HG03354 (cell line): ENCODE data around the gene GPANK1.

Source experiments
- ATAC-seq: cut with Tn5 transposase; IDR thresholded peaks from one replicate; pipeline ENCODE4 v1.9.1; 2021; ENCODE audit warnings: mild to moderate bottlenecking; ENCODE audit not compliant: unreplicated experiment, poor library complexity, severe bottlenecking

The GPANK1 gene

GRCh38 chr6:31643818-31644454 lies 20.9 kb downstream of the GPANK1 start:
- no peak for ATAC-seq

DNA sequence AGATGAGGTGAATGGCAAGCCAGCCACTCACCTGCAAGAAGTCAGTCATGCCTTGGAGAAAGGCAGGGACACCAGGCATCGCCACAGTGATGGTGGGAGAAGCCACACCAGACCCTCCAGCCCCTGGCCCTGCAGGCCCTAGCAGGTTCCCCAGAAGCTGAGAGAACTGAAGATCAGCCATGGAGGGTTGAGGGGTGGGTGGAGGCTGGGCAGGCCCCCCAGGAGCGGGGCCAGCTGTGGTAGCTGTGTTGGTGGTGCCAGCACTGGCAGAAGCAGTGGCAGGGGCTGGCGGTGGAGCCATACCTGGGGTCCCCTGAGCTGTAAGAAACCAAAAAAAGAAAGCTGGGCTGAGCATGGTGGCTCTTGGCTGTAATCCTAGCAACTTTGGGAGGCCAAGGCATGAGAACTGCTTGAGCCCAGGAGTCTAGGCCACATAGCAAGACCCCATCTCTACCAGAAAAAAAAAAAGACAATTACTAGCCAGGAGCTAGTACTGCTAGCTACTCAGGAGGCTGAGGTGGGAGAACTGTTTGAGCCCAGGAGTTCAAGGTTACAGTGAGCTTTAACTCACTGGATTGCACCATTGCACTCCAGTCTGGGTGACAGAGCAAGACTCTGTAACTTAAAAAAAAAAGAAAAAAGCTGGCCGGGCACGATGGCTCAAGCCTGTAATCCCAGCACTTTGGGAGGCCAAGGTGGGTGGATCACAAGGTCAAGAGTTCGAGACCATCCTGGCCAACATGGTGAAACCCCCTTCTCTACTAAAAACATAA lies 21.8 kb downstream of the GPANK1 start:
- ATAC-seq, result no peak

GRCh38 chr6:31641370-31641769 lies 23.4 kb downstream of the GPANK1 start:
- no peak for ATAC-seq

DNA sequence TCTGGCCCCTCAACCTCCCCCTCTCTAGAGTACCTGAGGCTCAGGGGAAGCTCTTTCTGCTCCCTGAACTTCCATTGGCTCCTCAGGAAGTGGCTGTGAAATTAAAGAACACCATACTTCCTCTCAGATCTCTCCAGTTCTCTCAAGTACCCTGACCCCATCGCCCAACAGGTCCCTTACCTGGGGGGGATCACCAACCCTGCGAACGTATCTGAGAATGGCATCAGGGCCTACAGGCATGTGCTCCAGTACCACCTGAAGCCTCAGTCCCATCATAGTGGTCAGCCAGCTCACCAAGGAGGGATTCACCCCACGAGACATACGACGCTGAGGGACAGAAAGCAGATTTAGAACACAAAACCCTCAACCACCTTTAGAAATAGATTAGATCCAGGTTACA lies 24.2 kb downstream of the GPANK1 start:
- no peak for ATAC-seq

GRCh38 chr6:31639449-31639861 lies 25.3 kb downstream of the GPANK1 start:
- no peak for ATAC-seq

DNA sequence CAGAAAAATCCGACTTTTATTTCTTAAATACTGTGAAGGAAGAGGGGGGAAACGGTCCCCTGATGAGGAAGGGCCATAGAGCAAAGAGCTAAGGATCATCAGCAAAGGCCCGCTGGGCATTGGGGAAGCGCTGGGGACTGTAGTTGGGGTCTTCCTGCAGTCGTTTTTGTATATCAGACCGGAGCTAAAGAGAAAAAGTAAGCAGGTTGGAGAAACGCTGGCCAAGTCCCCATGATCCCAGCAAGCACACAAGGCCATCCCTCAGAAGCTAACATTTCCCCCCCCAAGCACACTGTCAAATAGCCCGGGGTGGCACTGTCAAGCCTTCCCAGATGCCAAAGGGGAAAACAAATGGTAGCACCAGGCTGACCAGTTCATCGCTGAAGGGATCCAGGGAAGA lies 25.8 kb downstream of the GPANK1 start:
- no peak for ATAC-seq

GRCh38 chr6:31636698-31637596 lies 27.9 kb downstream of the GPANK1 start:
- no peak for ATAC-seq

DNA sequence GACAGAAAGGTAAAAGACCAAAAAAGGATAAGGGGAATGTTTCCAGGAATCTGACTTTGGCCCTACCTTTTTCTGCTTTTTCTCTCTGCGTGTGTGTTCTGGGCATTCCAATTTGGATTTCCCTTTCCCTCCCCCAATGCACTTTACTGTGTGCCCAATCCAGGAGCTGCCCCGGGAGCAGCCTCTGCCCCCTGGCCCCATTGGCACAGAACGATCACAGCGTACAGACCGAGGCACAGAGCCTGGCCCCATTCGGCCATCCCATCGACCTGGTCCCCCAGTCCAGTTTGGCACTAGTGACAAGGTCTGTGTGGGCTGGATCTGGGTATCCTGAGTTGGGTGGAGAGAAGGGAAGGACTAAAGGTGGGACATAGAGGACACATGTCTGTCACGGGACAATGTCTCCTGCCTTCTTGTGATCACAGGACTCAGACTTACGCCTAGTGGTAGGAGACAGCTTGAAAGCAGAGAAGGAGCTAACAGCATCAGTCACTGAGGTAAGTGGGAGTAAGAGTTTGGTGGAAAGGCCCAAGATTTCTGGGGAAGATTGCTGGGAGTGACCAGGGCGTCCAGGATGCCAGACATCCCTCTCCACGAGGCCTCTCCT lies 29.7 kb downstream of the GPANK1 start:
- no peak for ATAC-seq

DNA sequence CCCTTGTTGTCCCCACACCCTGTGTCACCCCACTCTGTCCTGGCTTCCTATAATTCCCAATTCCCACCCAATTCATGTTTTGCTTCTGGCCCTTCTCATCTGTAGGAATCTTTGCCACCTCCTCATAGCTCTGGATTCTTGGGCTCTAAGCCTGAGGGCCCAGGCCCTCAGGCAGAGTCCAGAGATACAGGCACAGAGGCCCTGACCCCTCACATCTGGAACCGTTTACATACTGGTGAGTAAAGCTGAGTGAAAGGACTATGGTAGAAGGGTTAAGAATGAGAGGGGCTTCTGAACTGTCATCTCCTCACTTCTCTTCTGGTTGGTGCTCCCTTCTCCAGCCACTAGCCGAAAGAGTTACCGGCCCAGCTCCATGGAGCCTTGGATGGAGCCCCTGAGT lies 30.7 kb downstream of the GPANK1 start:
- no peak for ATAC-seq

DNA sequence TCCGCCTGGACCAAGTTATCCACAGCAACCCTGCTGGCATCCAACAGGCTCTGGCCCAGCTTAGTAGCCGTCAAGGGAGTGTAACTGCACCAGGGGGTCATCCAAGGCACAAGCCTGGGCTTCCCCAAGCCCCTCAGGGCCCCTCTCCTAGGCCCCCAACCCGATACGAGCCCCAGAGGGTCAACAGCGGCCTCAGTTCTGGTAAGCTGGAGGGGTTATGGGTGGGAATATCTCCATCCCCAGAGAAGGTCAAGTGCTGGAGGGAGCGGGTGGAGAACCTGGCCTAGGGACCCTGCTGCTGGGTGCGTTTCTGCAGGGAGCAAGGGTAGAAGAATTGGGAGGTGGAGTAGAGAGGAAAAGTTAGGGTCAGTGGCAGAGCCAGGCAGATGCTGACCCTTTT lies 31.4 kb downstream of the GPANK1 start:
- ATAC-seq, result no peak

- no peak for ATAC-seq
Measured at GRCh38 chr6:31632279-31632946, 32.4 kb downstream of the GPANK1 start.

GRCh38 chr6:31631681-31632278 lies 33.0 kb downstream of the GPANK1 start:
- no peak for ATAC-seq

GRCh38 chr6:31631209-31631608 lies 33.6 kb downstream of the GPANK1 start:
- no peak for ATAC-seq

DNA sequence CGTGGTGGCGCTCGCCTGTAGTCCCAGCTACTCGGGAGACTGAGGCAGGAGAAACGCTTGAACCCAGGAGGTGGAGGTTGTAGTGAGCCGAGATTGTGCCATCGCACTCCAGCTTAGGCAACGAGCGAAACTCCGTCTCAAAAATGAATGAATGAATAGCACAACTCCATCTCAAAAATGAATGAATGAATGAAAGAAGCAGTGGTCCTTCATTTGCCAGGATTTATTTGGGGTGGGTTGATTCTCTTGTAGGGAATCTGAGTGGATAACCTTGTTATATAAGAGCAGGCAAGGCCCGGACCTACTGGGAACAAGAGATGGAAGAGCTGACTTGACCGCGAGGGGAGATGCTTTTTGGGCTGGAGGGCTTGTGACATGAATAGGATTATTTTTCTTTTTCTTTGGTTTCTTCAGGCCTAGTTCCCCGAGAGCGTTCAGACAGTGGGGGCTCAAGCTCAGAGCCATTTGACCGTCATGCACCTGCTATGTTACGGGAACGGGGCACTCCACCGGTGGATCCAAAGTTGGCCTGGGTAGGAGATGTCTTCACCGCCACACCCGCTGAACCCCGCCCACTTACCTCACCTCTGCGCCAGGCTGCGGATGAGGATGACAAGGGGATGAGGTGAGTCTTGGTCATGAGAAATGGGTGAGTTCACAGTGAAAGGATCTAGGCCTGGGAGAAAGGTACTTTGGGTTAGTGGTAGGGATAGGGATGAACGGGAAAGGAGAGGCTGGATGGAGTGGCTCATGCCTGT lies 34.4 kb downstream of the GPANK1 start:
- ATAC-seq, result no peak

GRCh38 chr6:31629014-31629413 lies 35.8 kb downstream of the GPANK1 start:
- no peak for ATAC-seq

- ATAC-seq, result no peak
Measured at GRCh38 chr6:31627690-31628287, 37.0 kb downstream of the GPANK1 start.

DNA sequence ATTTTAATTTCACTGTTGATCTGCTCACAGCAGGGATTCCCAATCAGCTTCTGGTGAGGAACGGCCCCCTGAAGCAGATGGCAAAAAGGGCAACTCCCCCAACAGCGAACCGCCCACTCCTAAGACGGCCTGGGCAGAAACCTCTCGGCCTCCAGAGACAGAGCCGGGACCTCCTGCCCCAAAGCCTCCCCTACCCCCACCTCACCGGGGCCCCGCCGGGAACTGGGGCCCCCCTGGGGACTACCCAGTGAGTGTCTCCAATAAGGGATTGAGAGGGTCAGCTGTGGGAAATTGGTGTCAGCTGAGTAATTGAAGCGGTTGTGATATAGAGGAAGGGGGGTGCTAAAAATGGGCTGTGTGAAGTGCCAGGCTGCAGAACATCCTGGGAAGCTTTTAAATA lies 37.8 kb downstream of the GPANK1 start:
- ATAC-seq, result no peak

DNA sequence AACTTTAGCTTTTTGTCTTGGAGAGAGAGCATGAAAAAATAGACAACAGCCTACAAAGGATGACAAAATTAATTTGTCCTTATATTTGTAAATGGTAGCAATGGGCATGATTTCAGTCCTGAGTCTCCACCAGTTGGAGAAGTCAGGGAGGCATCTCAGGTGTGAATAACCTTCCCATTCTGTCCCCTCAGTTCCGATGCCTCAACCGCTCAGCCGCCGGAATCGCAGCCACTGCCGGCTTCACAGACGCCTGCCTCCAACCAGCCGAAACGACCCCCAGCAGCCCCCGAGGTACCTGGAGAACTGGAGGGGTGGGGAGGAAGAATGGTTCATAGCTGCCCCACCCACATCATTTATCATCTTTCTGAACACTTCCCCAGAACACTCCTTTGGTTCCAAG lies 40.7 kb downstream of the GPANK1 start:
- no peak for ATAC-seq
